ENCODE measurements around the gene RHAG. TPM values are rescaled to one million over a fixed set of nuclear protein-coding genes. Genes with fewer than 3 reads are reported as not detected.

Gene RHAG
- total and polyA plus RNA-seq, 4 donors: 0.03 to 5.7 (median 0.31) TPM; not detected in 1

- peaks cover 0 to 4% (median 0%) of the 10 kb centered on the region in 4 donors for H3K9me3 ChIP-seq (ENCODE audit: control insufficient read depth in 4 of 4, insufficient read depth in 3 of 4, low read length in 3 of 4)
- no peak overlapping the region for H3K27ac ChIP-seq (ENCODE audit: low read depth in 1 of 2, low read length in 1 of 2)
- no peaks in the 10 kb centered on the region for H3K27me3 ChIP-seq (ENCODE audit: control insufficient read depth in 3 of 3, insufficient read depth in 3 of 3, low read length in 2 of 3)
- DNase-seq (no peak), ATAC-seq (ENCODE audit: insufficient read depth, low FRiP score) (peak; percentile 47)
- no peak overlapping the region for H3K9ac ChIP-seq (ENCODE audit: insufficient read depth in 1 of 2, low read length in 2 of 2)
- peaks cover 0 to 4% (median 0%) of the 10 kb centered on the region in 5 donors for H3K4me1 ChIP-seq (ENCODE audit: control insufficient read depth in 5 of 5, insufficient read depth in 5 of 5, low read length in 5 of 5)
- H3K4me3 ChIP-seq: no peak overlapping the region
- no peak for TF ChIP-seq CTCF (IDR thresholded peaks at IDR 0.05; ENCODE audit: control extremely low read depth, extremely low read depth)
- no peaks in the 10 kb centered on the region for H3K36me3 ChIP-seq (ENCODE audit: control insufficient read depth in 4 of 4, insufficient read depth in 4 of 4, low read length in 4 of 4)
These were observed 31.5 kb upstream of the RHAG start for GRCh38 chr6:49668083-49668511.

- Histone ChIP-seq H3K9ac (ENCODE audit: insufficient read depth in 1 of 2, low read length in 2 of 2) (no peak overlapping the region), H3K4me3 (no peak overlapping the region), H3K9me3 (ENCODE audit: control insufficient read depth in 4 of 4, insufficient read depth in 3 of 4, low read length in 3 of 4) (peaks cover 0 to 3% (median 0%) of the 10 kb centered on the region in 4 donors), H3K27ac (ENCODE audit: low read depth in 1 of 2, low read length in 1 of 2) (no peak overlapping the region), H3K27me3 (ENCODE audit: control insufficient read depth in 3 of 3, insufficient read depth in 3 of 3, low read length in 2 of 3) (no peaks in the 10 kb centered on the region), H3K4me1 (ENCODE audit: control insufficient read depth in 5 of 5, insufficient read depth in 5 of 5, low read length in 5 of 5) (peaks cover 0 to 9% (median 0%) of the 10 kb centered on the region in 5 donors), H3K36me3 (ENCODE audit: control insufficient read depth in 4 of 4, insufficient read depth in 4 of 4, low read length in 4 of 4) (no peaks in the 10 kb centered on the region)
- 20 to 39% methylated on average over 5 of the region's 5 CpGs for WGBS, 2 donors
- ATAC-seq (ENCODE audit: insufficient read depth, low FRiP score) (no peak), DNase-seq (no peak)
- no peak for TF ChIP-seq CTCF (IDR thresholded peaks at IDR 0.05; ENCODE audit: control extremely low read depth, extremely low read depth)
These were observed 30.5 kb upstream of the RHAG start for GRCh38 chr6:49666930-49667757.

GRCh38 chr6:49666480-49666879 lies 29.8 kb upstream of the RHAG start:
- no peaks in the 10 kb centered on the region for H3K27me3 ChIP-seq (ENCODE audit: control insufficient read depth in 3 of 3, insufficient read depth in 3 of 3, low read length in 2 of 3)
- TF ChIP-seq CTCF (IDR thresholded peaks at IDR 0.05; ENCODE audit: control extremely low read depth, extremely low read depth): no peak
- no peaks in the 10 kb centered on the region for H3K9me3 ChIP-seq (ENCODE audit: control insufficient read depth in 4 of 4, insufficient read depth in 3 of 4, low read length in 3 of 4)
- peaks cover 0 to 11% (median 0%) of the 10 kb centered on the region in 5 donors for H3K4me1 ChIP-seq (ENCODE audit: control insufficient read depth in 5 of 5, insufficient read depth in 5 of 5, low read length in 5 of 5)
- H3K36me3 ChIP-seq (ENCODE audit: control insufficient read depth in 4 of 4, insufficient read depth in 4 of 4, low read length in 4 of 4): no peaks in the 10 kb centered on the region
- 71 to 73% methylated on average over 1 of the region's 1 CpG for WGBS, 2 donors
- no peak overlapping the region for H3K9ac ChIP-seq (ENCODE audit: insufficient read depth in 1 of 2, low read length in 2 of 2)
- H3K4me3 ChIP-seq: no peak overlapping the region
- no peak for ATAC-seq (ENCODE audit: insufficient read depth, low FRiP score)
- no peak overlapping the region for H3K27ac ChIP-seq (ENCODE audit: low read depth in 1 of 2, low read length in 1 of 2)
- no peak for DNase-seq

All from lung (tissue), 12 donors.